Nephron progenitor cell (in vitro differentiated cells): Measurements from ENCODE around the gene CDK3.

Source experiments
- DNase-seq: peaks from one replicate; pipeline ENCODE4 v3.0.0; 2021
- H3K27ac Mint-ChIP-seq: 2 replicates; pipeline ENCODE4 v1.8.0; 2021; ENCODE audit warnings: mild to moderate bottlenecking, moderate library complexity, mixed read lengths
- H3K27me3 Mint-ChIP-seq: 2 replicates; pipeline ENCODE4 v1.8.0; 2021; ENCODE audit warnings: mild to moderate bottlenecking, low read depth, mixed read lengths; ENCODE audit not compliant: poor library complexity
- H3K36me3 Mint-ChIP-seq: 2 replicates; pipeline ENCODE4 v1.8.0; 2021; ENCODE audit warnings: low read depth, mixed read lengths
- H3K4me1 Mint-ChIP-seq: 2 replicates; pipeline ENCODE4 v1.8.0; 2021; ENCODE audit warnings: mixed read lengths
- H3K4me3 Mint-ChIP-seq: 2 replicates; pipeline ENCODE4 v1.8.0; 2021; ENCODE audit warnings: mild to moderate bottlenecking, moderate library complexity, mixed read lengths
- H3K9me3 Mint-ChIP-seq: 2 replicates; pipeline ENCODE4 v1.8.0; 2021; ENCODE audit warnings: mild to moderate bottlenecking, moderate library complexity, mixed read lengths
- CTCF ChIP-seq: fragments of 200-600 bp; sonication (generic); IDR thresholded peaks from 2 replicates; pipeline ENCODE4 v1.5.0; 2021; ENCODE audit warnings: antibody characterized with exemption

Gene CDK3

GRCh38 chr17:75998327-75998795, 2.3 kb upstream of the CDK3 start:
- DNase-seq: no peak
- Mint-ChIP-seq H3K9me3 (no peaks in the 10 kb centered on the region), H3K4me1 (peaks cover 30% of the 10 kb centered on the region), H3K27me3 (no peaks in the 10 kb centered on the region), H3K36me3 (peaks cover 11% of the 10 kb centered on the region), H3K4me3 (no peak overlapping the region), H3K27ac (no peak overlapping the region)
- TF ChIP-seq CTCF: no peak

DNA sequence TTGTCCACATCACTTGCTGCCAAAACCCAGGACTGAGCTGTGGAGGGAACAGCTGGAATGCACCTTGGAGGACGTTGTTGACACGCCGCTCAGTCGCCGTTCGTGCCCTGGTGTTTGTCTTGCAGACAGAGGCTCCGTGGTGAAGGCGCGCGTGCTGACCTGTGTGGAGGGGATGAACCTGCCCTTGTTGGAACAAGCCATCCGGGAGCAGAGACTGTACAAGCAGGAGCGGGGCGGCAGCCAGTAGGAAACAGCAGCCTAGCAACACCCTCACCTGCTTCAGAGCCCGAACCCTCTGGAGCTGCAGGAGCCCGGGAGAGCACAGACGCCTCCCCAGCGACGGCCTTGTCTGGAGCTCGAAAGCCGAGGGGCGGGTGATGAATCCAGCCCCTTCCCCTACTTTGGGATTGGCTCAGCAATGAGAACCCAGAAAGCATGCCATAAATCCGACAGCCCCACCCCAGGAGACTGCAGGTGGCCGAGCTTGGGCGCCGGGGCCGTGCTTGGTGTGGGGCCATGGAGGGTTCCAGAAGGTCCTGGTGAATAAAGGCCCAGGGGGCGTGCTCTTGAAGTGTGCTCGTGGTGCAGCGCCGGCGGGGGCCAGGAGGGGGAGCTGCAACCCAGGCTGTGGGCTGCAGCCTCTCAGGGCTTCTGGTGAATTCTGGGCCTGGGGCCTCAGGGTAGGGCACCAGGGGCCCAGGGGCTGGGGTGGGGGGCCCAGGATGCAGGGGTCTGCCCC, 470 bp upstream of the CDK3 start:
- Mint-ChIP-seq H3K27ac (no peak overlapping the region), H3K27me3 (no peaks in the 10 kb centered on the region), H3K4me1 (peaks cover 31% of the 10 kb centered on the region), H3K4me3 (no peak overlapping the region), H3K9me3 (no peaks in the 10 kb centered on the region), H3K36me3 (peaks cover 10% of the 10 kb centered on the region)
- peak; percentile 85 for TF ChIP-seq CTCF
- peak; percentile 82 for DNase-seq

- Mint-ChIP-seq H3K36me3 (peaks cover 8% of the 10 kb centered on the region), H3K27ac (no peak overlapping the region)
These were observed 1.4 kb downstream of the CDK3 start for GRCh38 chr17:76002100-76002499.

DNA sequence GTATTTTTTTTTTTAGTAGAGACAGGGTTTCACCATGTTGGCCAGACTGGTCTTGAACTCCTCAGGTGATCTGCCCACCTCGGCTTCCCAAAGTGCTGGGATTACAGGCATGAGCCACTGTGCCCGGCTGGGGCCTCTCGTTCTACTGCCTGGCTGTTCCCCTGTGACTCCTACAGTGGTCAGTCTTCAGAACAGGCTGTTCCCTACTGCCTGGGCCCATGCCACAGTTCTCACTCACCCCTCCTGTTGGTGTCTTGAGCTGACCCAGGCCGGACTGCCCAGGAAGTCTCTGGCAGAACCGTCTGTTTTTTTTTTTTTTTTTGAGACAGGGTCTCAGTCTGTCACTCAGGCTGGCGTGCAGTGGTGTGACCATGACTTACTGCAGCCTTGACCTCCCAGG, 3.3 kb downstream of the CDK3 start:
- peaks cover 4% of the 10 kb centered on the region for H3K36me3 Mint-ChIP-seq
- no peak overlapping the region for H3K4me3 Mint-ChIP-seq
- H3K9me3 Mint-ChIP-seq: no peaks in the 10 kb centered on the region
- H3K4me1 Mint-ChIP-seq: peaks cover 16% of the 10 kb centered on the region
- no peaks in the 10 kb centered on the region for H3K27me3 Mint-ChIP-seq
- no peak overlapping the region for H3K27ac Mint-ChIP-seq
- no peak for DNase-seq
- no peak for TF ChIP-seq CTCF

More at GRCh38 chr17:76002100-76002499, 1.4 kb downstream of the CDK3 start:
- H3K4me1 Mint-ChIP-seq: peaks cover 30% of the 10 kb centered on the region
- no peak for DNase-seq
- no peak overlapping the region for H3K4me3 Mint-ChIP-seq
- H3K27me3 Mint-ChIP-seq: no peaks in the 10 kb centered on the region
- TF ChIP-seq CTCF: no peak
- H3K9me3 Mint-ChIP-seq: no peaks in the 10 kb centered on the region

GRCh38 chr17:76004750-76005262, 4.2 kb downstream of the CDK3 start:
- Mint-ChIP-seq H3K4me1 (peaks cover 19% of the 10 kb centered on the region), H3K27me3 (no peaks in the 10 kb centered on the region)

More at GRCh38 chr17:76004750-76005262, 4.2 kb downstream of the CDK3 start:
- H3K4me3 Mint-ChIP-seq: no peak overlapping the region
- H3K9me3 Mint-ChIP-seq: no peaks in the 10 kb centered on the region
- H3K36me3 Mint-ChIP-seq: peaks cover 8% of the 10 kb centered on the region
- TF ChIP-seq CTCF: no peak
- no peak for DNase-seq
- H3K27ac Mint-ChIP-seq: no peak overlapping the region
